HK-2 (cell line): ENCODE data around the gene MARCHF3.
"Not testable (repeated sequence)": the region's sequence is repeated elsewhere in the genome, so short reads cannot be mapped to it uniquely, and the experiment has no call there.

ENCODE experiments used
- DNase-seq: peaks from one replicate; pipeline ENCODE4 v3.0.0-alpha.2; 2018; ENCODE audit not compliant: unreplicated experiment

The MARCHF3 gene

GRCh38 chr5:126875303-126875785 lies 155.0 kb downstream of the MARCHF3 start:
- DNase-seq: no peak

GRCh38 chr5:126872561-126873354 lies 157.6 kb downstream of the MARCHF3 start:
- DNase-seq: no peak

GRCh38 chr5:126871441-126871840 lies 158.9 kb downstream of the MARCHF3 start:
- no peak for DNase-seq

- no peak for DNase-seq
Measured at GRCh38 chr5:126869005-126869451, 161.3 kb downstream of the MARCHF3 start.

DNA sequence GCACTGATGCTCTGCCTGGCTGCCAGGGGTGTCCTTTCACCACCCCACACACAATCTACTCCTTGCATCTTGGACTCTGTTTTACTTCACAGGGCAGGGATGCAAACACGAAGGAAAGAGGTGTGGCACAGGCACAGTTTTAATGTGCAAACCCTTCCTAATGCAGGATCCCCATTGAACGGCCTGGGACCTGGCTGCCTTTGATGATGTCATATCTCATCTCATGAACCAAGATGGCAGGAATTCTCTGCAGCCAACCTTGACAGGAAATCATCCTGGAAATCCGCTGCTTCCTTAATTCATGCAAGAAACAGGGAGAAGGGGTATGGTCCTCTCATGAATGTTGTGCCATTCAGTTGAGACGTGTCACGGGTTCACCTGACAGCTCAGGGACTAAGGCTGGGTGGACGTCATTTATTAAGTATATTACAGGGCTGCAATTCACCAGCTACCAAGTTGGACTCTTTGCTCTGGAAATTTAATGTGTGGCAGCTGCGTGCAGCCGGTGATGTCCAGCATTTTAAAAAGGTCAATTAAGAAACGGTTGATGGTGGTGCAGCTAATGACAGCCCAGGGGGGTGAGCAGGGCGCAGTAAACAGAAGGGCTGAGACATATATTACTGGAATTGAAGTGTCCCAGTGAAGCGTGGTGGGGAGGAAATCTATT lies 161.9 kb downstream of the MARCHF3 start:
- DNase-seq: no peak

DNA sequence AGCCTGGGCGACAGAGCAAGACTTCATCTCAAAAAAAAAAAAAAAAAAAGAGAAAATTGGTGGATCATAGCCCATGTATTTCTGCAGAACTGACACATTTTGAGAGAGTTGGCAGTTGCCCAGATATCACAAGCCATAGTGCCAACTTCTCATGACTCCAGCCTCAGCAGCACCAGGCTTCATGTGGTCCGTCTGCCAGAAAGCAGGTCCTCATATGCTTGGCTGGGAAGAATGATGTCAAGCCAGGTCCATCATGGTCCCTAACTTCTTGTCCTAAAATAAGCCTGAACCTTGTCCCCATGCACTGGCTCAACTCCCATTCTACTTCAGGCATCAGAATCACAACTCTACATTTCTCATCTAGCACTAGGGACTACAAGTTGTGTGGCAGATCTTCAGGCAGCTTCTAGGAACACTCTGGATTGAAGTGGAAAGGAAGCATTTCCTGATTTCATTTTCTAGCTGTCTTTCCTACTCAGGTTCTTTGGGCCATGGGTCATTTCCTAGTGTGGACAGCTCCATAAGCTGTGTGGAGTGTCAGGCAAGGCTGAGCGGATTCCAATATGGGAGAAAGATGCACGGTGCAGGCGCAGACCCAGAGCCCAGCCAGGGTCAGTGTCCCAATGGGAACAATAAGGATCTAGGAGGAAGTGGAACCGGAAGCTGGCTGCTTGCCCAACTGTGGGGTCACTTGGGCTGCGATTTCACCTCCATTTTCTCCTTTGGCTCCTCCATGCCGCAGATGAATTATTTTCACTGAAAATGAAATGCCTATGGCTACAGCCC lies 163.3 kb downstream of the MARCHF3 start:
- DNase-seq: no peak

DNA sequence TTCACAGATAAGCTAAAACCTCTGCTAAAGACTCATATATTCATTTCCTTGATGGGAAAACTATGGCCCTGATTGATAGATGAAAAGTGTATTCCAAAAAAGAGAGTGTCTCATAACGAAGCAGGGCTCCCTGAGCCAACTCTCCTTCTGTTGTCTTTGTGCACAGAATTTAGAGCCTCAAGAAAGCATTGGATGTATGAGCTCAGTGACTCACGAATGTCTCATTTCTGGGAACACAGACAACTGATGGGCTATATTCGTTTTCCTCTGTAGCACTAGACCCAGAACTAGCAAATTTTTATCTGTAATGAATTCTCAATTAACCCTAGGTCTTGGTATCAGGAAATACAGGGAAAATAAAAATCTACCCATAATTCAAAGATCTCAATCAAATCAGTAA lies 165.1 kb downstream of the MARCHF3 start:
- DNase-seq: no peak

GRCh38 chr5:126864042-126864688 lies 166.2 kb downstream of the MARCHF3 start:
- DNase-seq: no peak

GRCh38 chr5:126863402-126863801 lies 167.0 kb downstream of the MARCHF3 start:
- no peak for DNase-seq

GRCh38 chr5:126858441-126858840 lies 171.9 kb downstream of the MARCHF3 start:
- no peak for DNase-seq

GRCh38 chr5:126857472-126858410 lies 172.6 kb downstream of the MARCHF3 start:
- DNase-seq: no peak

- DNase-seq: no peak
Measured at GRCh38 chr5:126855266-126855665, 175.1 kb downstream of the MARCHF3 start.

DNA sequence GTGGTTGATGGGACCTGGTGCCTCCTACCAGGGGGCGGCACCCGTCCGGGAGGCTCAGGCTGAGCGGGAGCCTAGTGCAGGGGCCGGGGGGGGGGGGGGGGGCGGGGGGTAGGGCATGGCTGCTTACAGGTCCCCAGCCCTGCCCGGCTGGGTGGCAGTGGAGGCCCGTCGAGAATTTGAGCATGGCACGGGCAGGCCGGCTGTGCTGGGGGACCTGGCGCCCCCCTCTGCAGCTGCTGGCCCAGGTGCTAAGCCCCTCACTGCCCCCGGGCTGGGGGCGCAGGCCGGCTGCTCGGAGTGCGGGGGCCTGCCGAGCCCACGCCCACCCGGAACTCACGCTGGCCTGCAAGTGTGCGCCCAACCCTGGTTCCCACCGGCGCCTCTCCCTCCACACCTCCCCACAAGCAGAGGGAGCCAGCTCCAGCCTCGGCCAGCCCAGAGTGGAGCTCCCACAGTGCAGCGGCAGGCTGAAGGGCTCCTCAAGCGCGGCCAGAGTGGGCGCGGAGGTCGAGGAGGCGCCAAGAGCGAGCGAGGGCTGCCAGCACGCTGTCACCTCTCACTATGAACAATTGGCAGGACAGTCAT lies 175.7 kb downstream of the MARCHF3 start:
- DNase-seq: no peak

- not testable (repeated sequence) for DNase-seq
Measured at GRCh38 chr5:126853541-126854307, 176.6 kb downstream of the MARCHF3 start.

- DNase-seq: no peak
Measured at GRCh38 chr5:126852841-126853271, 177.5 kb downstream of the MARCHF3 start.

- no peak for DNase-seq
Measured at GRCh38 chr5:126852091-126852571, 178.2 kb downstream of the MARCHF3 start.

GRCh38 chr5:126851501-126852011 lies 178.8 kb downstream of the MARCHF3 start:
- DNase-seq: no peak

- DNase-seq: no peak
Measured at GRCh38 chr5:126849101-126849678, 181.2 kb downstream of the MARCHF3 start.

DNA sequence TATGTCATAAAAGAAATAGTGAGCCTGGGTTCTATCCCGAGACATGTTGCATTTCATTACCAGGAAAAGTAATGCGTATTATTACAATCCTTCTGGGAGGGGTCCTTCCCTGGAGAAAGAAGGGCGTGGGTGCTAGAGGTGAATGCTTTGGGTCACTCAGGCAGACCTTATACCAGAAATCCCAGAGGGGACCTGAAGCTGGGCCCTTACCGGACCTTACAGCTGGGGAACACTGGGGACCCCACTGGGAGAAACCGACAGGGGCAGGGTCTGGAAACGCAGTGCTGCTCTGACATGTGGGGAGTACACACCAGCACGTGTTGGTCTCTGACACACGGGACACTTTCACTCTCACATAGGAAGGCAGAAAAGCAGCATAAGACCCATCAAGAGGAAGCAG lies 182.1 kb downstream of the MARCHF3 start:
- no peak for DNase-seq
